Esophagus muscularis mucosa (tissue), 4 donors: ENCODE data around the gene LVRN.

Experiments
- CTCF ChIP-seq, 3 experiments: fragments of 200-600 bp in 2 of 3; fragments of 450-650 bp in 1 of 3; sonication (generic) in 2 of 3; IDR thresholded peaks; one replicate each; pipeline ENCODE4 v1.5.1; 2017 to 2019; ENCODE audit warnings: antibody characterized with exemption in 3 of 3, mild to moderate bottlenecking in 2 of 3, moderate library complexity in 1 of 3
- EP300 ChIP-seq: sonication (generic); formaldehyde crosslinking; IDR thresholded peaks from one replicate; pipeline ENCODE4 v1.6.1; 2017; ENCODE audit warnings: antibody characterized with exemption
- POLR2A ChIP-seq: fragments of 450-650 bp; IDR thresholded peaks from one replicate; pipeline ENCODE4 v1.6.1; 2017; ENCODE audit warnings: antibody characterized with exemption, moderate library complexity, mild to moderate bottlenecking, low read depth
- POLR2AphosphoS5 ChIP-seq, 2 donors: sonication (generic); formaldehyde crosslinking; IDR thresholded peaks; one replicate each; pipeline ENCODE4 v1.6.1; 2017; ENCODE audit warnings: antibody characterized with exemption in 2 of 2

GRCh38 chr5:116062352-116062751, 100.1 kb downstream of the LVRN start:
- TF ChIP-seq CTCF (IDR thresholded peaks at IDR 0.05) = no peak
- TF ChIP-seq EP300 = no peak
- TF ChIP-seq POLR2A = no peak
- no peak for TF ChIP-seq POLR2AphosphoS5 (IDR thresholded peaks at IDR 0.05)
